Body of pancreas (tissue), 4 donors: ENCODE results near the gene FGL2. TPM values are rescaled to one million over a fixed set of nuclear protein-coding genes. Genes with fewer than 3 reads are reported as not detected.

ENCODE experiments used
- ATAC-seq: fragments of 150-250 bp; one replicate; pipeline ENCODE4 v1.9.1; 2016
- DNase-seq, 4 donors: peaks; one replicate each; pipeline ENCODE4 v3.0.0-alpha.2; 2019
- H3K27ac ChIP-seq, 4 donors: fragments of 200-600 bp; sonication (generic); 1 replicate in 3 of 4; 2 replicates in 1 of 4; pipeline versions ENCODE4 v1.5.1 to v1.6.1; 2016 to 2019; ENCODE audit warnings: mild to moderate bottlenecking in 1 of 4, mixed read lengths in 1 of 4, moderate library complexity in 1 of 4
- H3K27me3 ChIP-seq, 2 donors: fragments of 200-600 bp; sonication (generic); one replicate each; pipeline ENCODE4 v1.6.0; 2016; ENCODE audit warnings: mild to moderate bottlenecking in 1 of 2
- H3K36me3 ChIP-seq, 2 donors: fragments of 200-600 bp; sonication (generic); replicated peaks in 1 of 2; 2 replicates each; pipeline ENCODE4 v1.5.1; 2016; ENCODE audit warnings: low read depth in 2 of 2; ENCODE audit not compliant: insufficient read depth in 1 of 2
- H3K4me1 ChIP-seq: fragments of 200-600 bp; sonication (generic); one replicate; pipeline ENCODE4 v1.6.0; 2016
- H3K4me3 ChIP-seq, 2 donors: fragments of 200-600 bp; sonication (generic); 1 replicate in 1 of 2; 2 replicates in 1 of 2; pipeline ENCODE4 v1.5.1; 2016 to 2019
- H3K9me3 ChIP-seq, 3 donors: fragments of 200-600 bp; sonication (generic); 1 replicate in 2 of 3; 2 replicates in 1 of 3; pipeline ENCODE4 v1.5.1; 2016
- POLR2A ChIP-seq, 3 donors: fragments of 450-650 bp; IDR thresholded peaks; one replicate each; pipeline ENCODE4 v1.6.1; 2016; ENCODE audit warnings: antibody characterized with exemption in 3 of 3, mild to moderate bottlenecking in 2 of 3
- WGBS, 2 donors: methylation state at CpG; one replicate each; pipeline ENCODE4 v1.1.5; 2017; 5-methylcytosine and 5-hydroxymethylcytosine counted together
- intact Hi-C: fragments of 100-400 bp; cut with DNase I; formaldehyde crosslinking; loops from one replicate; pipeline ENCODE4 v1.15.1; 2023
- total RNA-seq, 2 donors: library from RNA; depleted of rRNA; stranded (reverse); fragments of >200 nt; gene quantifications; one replicate each; pipeline ENCODE4 v1.1.0, GENCODE V29; 2016
- TF ChIP-seq, protein P1 (sequence below), 7 experiments: fragments of 450-650 bp in 4 of 7; fragments of 200-600 bp in 3 of 7; sonication (generic) in 3 of 7; IDR thresholded peaks; one replicate each; pipeline ENCODE4 v1.5.1; 2016 to 2019; ENCODE audit warnings: antibody characterized with exemption in 7 of 7

FGL2 gene, protein sequence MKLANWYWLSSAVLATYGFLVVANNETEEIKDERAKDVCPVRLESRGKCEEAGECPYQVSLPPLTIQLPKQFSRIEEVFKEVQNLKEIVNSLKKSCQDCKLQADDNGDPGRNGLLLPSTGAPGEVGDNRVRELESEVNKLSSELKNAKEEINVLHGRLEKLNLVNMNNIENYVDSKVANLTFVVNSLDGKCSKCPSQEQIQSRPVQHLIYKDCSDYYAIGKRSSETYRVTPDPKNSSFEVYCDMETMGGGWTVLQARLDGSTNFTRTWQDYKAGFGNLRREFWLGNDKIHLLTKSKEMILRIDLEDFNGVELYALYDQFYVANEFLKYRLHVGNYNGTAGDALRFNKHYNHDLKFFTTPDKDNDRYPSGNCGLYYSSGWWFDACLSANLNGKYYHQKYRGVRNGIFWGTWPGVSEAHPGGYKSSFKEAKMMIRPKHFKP
- total RNA-seq, result 1 to 10 TPM; 4.3 to 9.1 TPM

GRCh38 chr7:77199013-77199966, at the start of gene FGL2:
Gene FGL2, minus strand, starts transcription at chr7:77199819. Its CDS starts 26 bp downstream, at chr7:77199793.
- DNase-seq, result peak; percentile 20 to 63 (median 42)
- 9 to 15% methylated on average over 15 of the region's 15 CpGs for WGBS, 2 donors
- TF ChIP-seq, protein P1, sequence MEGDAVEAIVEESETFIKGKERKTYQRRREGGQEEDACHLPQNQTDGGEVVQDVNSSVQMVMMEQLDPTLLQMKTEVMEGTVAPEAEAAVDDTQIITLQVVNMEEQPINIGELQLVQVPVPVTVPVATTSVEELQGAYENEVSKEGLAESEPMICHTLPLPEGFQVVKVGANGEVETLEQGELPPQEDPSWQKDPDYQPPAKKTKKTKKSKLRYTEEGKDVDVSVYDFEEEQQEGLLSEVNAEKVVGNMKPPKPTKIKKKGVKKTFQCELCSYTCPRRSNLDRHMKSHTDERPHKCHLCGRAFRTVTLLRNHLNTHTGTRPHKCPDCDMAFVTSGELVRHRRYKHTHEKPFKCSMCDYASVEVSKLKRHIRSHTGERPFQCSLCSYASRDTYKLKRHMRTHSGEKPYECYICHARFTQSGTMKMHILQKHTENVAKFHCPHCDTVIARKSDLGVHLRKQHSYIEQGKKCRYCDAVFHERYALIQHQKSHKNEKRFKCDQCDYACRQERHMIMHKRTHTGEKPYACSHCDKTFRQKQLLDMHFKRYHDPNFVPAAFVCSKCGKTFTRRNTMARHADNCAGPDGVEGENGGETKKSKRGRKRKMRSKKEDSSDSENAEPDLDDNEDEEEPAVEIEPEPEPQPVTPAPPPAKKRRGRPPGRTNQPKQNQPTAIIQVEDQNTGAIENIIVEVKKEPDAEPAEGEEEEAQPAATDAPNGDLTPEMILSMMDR (IDR thresholded peaks at IDR 0.05), result no peak
- TF ChIP-seq POLR2A (IDR thresholded peaks at IDR 0.05), result peak in 1 of 3 donors; percentile 70
- Histone ChIP-seq H3K4me1 (peaks cover 6% of the 10 kb centered on the region), H3K4me3 (no peak within 1 kb of the TSS), H3K9me3 (no peaks in the 10 kb centered on the region), H3K36me3 (no peaks in the 10 kb centered on the region), H3K27me3 (no peaks in the 10 kb centered on the region), H3K27ac (peak within 1 kb of the TSS in 2 of 4 donors; percentile 17 to 24)
- intact Hi-C loops, result no loop called here
- peak; percentile 65 for ATAC-seq

- Histone ChIP-seq H3K9me3 (no peaks in the 10 kb centered on the region), H3K4me3 (no peak overlapping the region), H3K27me3 (no peaks in the 10 kb centered on the region), H3K36me3 (no peaks in the 10 kb centered on the region), H3K4me1 (peaks cover 5% of the 10 kb centered on the region), H3K27ac (no peak overlapping the region)
- DNase-seq (no peak), ATAC-seq (no peak)
- intact Hi-C loops, result no loop called here
- TF ChIP-seq, protein P1 (IDR thresholded peaks at IDR 0.05), result no peak
- TF ChIP-seq POLR2A (IDR thresholded peaks at IDR 0.05), result no peak
- WGBS, 2 donors, result 52 to 53% methylated on average over 3 of the region's 3 CpGs
Measured at GRCh38 chr7:77248154-77248553, 48.5 kb upstream of the FGL2 start.

- Histone ChIP-seq H3K36me3 (no peaks in the 10 kb centered on the region), H3K27me3 (no peaks in the 10 kb centered on the region), H3K4me3 (no peak overlapping the region), H3K9me3 (no peaks in the 10 kb centered on the region), H3K4me1 (peaks cover 5% of the 10 kb centered on the region), H3K27ac (no peak overlapping the region)
- peak; percentile 83 to 90 (median 85) for DNase-seq
- intact Hi-C loops, result no loop called here
- TF ChIP-seq POLR2A (IDR thresholded peaks at IDR 0.05), result no peak
- TF ChIP-seq, protein P1 (IDR thresholded peaks at IDR 0.05), result peak; percentile 37 to 87 (median 79)
- ATAC-seq, result peak; percentile 88
- WGBS, 2 donors, result 31 to 32% methylated on average over 3 of the region's 3 CpGs
Measured at GRCh38 chr7:77247206-77247850, 47.7 kb upstream of the FGL2 start.

DNA sequence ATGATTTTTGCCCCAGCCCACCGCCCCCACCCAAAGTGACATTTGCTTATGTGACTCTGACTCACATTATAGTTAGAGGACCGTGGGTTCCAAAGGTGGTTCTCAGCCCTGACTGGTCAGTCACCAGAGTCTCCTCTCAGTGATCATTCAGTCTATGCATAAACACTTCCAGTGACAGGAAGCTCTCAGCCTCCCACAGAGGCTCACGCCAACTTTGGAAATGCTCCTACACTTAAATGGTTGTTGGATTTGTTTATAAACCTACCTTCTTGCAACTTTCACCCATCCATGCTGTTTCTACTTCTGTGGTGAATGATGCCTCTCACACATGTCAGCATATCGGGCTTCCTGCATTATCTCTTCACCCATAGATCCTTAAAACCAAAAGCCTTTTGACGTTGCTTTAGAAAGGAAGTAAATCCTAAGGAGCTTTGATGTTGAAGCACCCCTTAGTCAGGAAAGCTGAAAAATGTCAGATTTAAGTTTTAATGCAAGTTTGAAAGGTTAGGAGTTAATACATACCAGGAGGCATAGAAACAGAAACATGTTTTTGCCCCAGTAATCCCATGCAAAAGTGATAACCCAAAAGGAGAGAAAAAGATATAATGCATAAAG, 46.5 kb upstream of the FGL2 start:
- intact Hi-C loops, result no loop called here
- peaks cover 5% of the 10 kb centered on the region for H3K4me1 ChIP-seq

More for the DNA sequence above, 46.5 kb upstream of the FGL2 start:
- no peaks in the 10 kb centered on the region for H3K27me3 ChIP-seq
- H3K4me3 ChIP-seq, result no peak overlapping the region
- TF ChIP-seq, protein P1 (IDR thresholded peaks at IDR 0.05), result no peak
- TF ChIP-seq POLR2A (IDR thresholded peaks at IDR 0.05), result no peak
- ATAC-seq (no peak), DNase-seq (no peak)
- H3K36me3 ChIP-seq, result no peaks in the 10 kb centered on the region
- 72 to 84% methylated on average over 5 of the region's 5 CpGs for WGBS, 2 donors
- H3K27ac ChIP-seq, result peak overlapping the region in 2 of 4 donors; percentile 7 to 15
- H3K9me3 ChIP-seq, result no peaks in the 10 kb centered on the region
